Small intestine (tissue), 16 donors: ENCODE data around the gene TAF11L12. TPM values are rescaled to one million over a fixed set of nuclear protein-coding genes. Genes with fewer than 3 reads are reported as not detected.
"Not testable (repeated sequence)": the region's sequence is repeated elsewhere in the genome, so short reads cannot be mapped to it uniquely, and the experiment has no call there.

Source experiments
- DNase-seq, 2 donors: peaks; one replicate each; pipeline versions ENCODE4 v3.0.0 to v3.0.0-alpha.2; 2013
- FAIRE-seq: peaks from 2 replicates; lab custom pipeline; 2012; peaks lifted over from hg19 to GRCh38; lab: Jason Lieb, UNC
- H3K27ac ChIP-seq, 3 donors: one replicate each; pipeline ENCODE4 v1.5.1; 2013; ENCODE audit warnings: low read length in 2 of 3, mild to moderate bottlenecking in 2 of 3, control low read depth in 1 of 3, inconsistent platforms in 1 of 3, low read depth in 1 of 3, moderate library complexity in 1 of 3
- H3K27me3 ChIP-seq, 3 donors: one replicate each; pipeline ENCODE4 v1.6.1; 2013; ENCODE audit warnings: low read length in 3 of 3, inconsistent platforms in 1 of 3; ENCODE audit not compliant: control insufficient read depth in 3 of 3, insufficient read depth in 3 of 3
- H3K36me3 ChIP-seq, 3 donors: one replicate each; pipeline ENCODE4 v1.6.1; 2013; ENCODE audit warnings: low read length in 3 of 3, inconsistent platforms in 1 of 3, low read depth in 1 of 3, mild to moderate bottlenecking in 1 of 3, moderate library complexity in 1 of 3; ENCODE audit not compliant: control insufficient read depth in 3 of 3, insufficient read depth in 2 of 3
- H3K4me1 ChIP-seq, 3 donors: one replicate each; pipeline ENCODE4 v1.6.1; 2013; ENCODE audit warnings: low read length in 2 of 3, inconsistent platforms in 1 of 3, low read depth in 1 of 3, mild to moderate bottlenecking in 1 of 3, moderate library complexity in 1 of 3; ENCODE audit not compliant: control insufficient read depth in 3 of 3, insufficient read depth in 2 of 3
- H3K4me3 ChIP-seq, 3 donors: one replicate each; pipeline ENCODE4 v1.5.1; 2013; ENCODE audit warnings: low read length in 3 of 3, control low read depth in 1 of 3, inconsistent platforms in 1 of 3, low read depth in 1 of 3, mild to moderate bottlenecking in 1 of 3, moderate library complexity in 1 of 3
- H3K9me3 ChIP-seq, 2 donors: one replicate each; pipeline ENCODE4 v1.6.1; 2013; ENCODE audit warnings: low read depth in 1 of 2, low read length in 1 of 2; ENCODE audit not compliant: control insufficient read depth in 2 of 2, insufficient read depth in 1 of 2
- WGBS, 3 donors: extraction: QIAGEN DNeasy Blood & Tissue Kit; methylation state at CpG; one replicate each; pipeline ENCODE4 v1.1.7; 2013; 5-methylcytosine and 5-hydroxymethylcytosine counted together
- long read RNA-seq, 10 donors: transcript quantifications; one replicate each; lab custom pipeline, GENCODE V29; 2026
- polyA plus RNA-seq, 4 donors: library from polyadenylated mRNA; stranded (reverse) in 3 of 4; unstranded in 1 of 4; fragments of 200-250 nt in 3 of 4; fragments of 120-200 nt in 1 of 4; gene quantifications; one replicate each; pipeline versions ENCODE4 v1.2.1 to v1.2.3, GENCODE V29; 2013
- donor health status: healthy with polysubstance abuse.
- donor health status: control.
- donor health status: control.
- donor health status: Bipolar disorder and iron deficiency.
- donor health status: healthy.

TAF11L12 gene
- not detected for polyA plus RNA-seq
- long read RNA-seq, donor 1, result 0 reads
- long read RNA-seq, donor 2, result 0 reads
- long read RNA-seq, donor 3, result 0 reads
- long read RNA-seq, donor 4, result 0 reads
- long read RNA-seq, donor 5, result 0 reads
- long read RNA-seq, donor 6, result 0 reads
- long read RNA-seq, donor 7, result 0 reads
- long read RNA-seq, donor 8, result 0 reads
- long read RNA-seq, donor 9, result 0 reads
- long read RNA-seq, donor 10, result 0 reads

GRCh38 chr5:17610092-17610491, at the start of gene TAF11L12:
Gene TAF11L12 (plus strand): TSS chr5:17610392.
- not testable (repeated sequence) for H3K27ac ChIP-seq, FAIRE-seq, H3K27me3 ChIP-seq, DNase-seq, H3K4me1 ChIP-seq, H3K4me3 ChIP-seq, H3K36me3 ChIP-seq, H3K9me3 ChIP-seq
- 46 to 68% (median 63%) methylated on average over 2 of the region's 2 CpGs for WGBS, 3 donors

- H3K9me3 ChIP-seq, DNase-seq, H3K27ac ChIP-seq, H3K4me1 ChIP-seq, H3K4me3 ChIP-seq, H3K27me3 ChIP-seq, H3K36me3 ChIP-seq, FAIRE-seq: not testable (repeated sequence)
- WGBS, 3 donors, result no CpG with 5 or more reads among the region's 16 CpGs
Observed at GRCh38 chr5:17585658-17586057, 24.5 kb upstream of the TAF11L12 start, which contains the start of gene TAF11L7. Gene TAF11L7 (minus strand): TSS chr5:17585758.

DNA sequence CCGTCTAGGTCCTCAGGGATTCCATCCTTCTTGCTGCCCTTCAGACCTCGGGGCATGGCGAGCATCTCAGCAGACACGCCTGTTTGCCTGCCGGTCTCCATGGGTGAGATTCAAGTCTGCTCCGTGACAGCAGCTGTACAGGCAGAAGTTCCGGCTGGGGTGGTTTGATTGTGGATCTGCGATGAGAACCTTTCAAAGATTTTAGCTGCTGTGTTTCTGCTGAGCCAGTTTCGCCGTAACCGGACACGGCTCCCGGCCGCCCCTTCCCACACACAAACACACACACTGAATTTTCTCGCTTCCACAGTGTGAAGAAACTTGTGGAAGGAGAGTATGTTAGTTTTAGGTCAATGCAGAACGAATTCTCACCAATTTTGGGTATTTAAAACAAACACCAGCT, 19.3 kb upstream of the TAF11L12 start, which contains the start of gene TAF11L8:
TAF11L8 (minus strand) TSS at position 101 of the 400 bp plus-strand sequence.
- H3K9me3 ChIP-seq, DNase-seq, H3K27me3 ChIP-seq, H3K36me3 ChIP-seq, FAIRE-seq, H3K27ac ChIP-seq, H3K4me3 ChIP-seq, H3K4me1 ChIP-seq: not testable (repeated sequence)
- WGBS, 3 donors, result no CpG with 5 or more reads among the region's 16 CpGs

DNA sequence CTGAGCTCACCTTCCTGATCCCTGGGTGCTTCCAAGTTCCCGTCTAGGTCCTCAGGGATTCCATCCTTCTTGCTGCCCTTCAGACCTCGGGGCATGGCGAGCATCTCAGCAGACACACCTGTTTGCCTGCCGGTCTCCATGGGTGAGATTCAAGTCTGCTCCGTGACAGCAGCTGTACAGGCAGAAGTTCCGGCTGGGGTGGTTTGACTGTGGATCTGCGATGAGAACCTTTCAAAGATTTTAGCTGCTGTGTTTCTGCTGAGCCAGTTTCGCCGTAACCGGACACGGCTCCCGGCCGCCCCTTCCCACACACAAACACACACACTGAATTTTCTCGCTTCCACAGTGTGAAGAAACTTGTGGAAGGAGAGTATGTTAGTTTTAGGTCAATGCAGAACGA, 15.9 kb upstream of the TAF11L12 start, which contains the start of gene TAF11L9:
TAF11L9 (minus strand) TSS at position 140 of the 400 bp plus-strand sequence.
- H3K27ac ChIP-seq, H3K9me3 ChIP-seq, H3K4me1 ChIP-seq, H3K4me3 ChIP-seq, DNase-seq, H3K27me3 ChIP-seq, FAIRE-seq, H3K36me3 ChIP-seq: not testable (repeated sequence)
- WGBS, 3 donors, result 94 to 97% (median 96%) methylated on average over 7 to 9 of the region's 15 CpGs

- H3K4me1 ChIP-seq, H3K27ac ChIP-seq, DNase-seq, H3K4me3 ChIP-seq, H3K36me3 ChIP-seq, FAIRE-seq, H3K27me3 ChIP-seq: not testable (repeated sequence)
- H3K9me3 ChIP-seq, result peaks cover 0 to 11% of the 10 kb centered on the region in 2 donors
- WGBS, 3 donors, result no CpG with 5 or more reads among the region's 15 CpGs
Observed at GRCh38 chr5:17597728-17598127, 12.5 kb upstream of the TAF11L12 start, which contains the start of gene TAF11L10. Gene TAF11L10 (minus strand): TSS chr5:17597828.

- 50 to 63% (median 55%) methylated on average over 6 of the region's 6 CpGs for WGBS, 3 donors
- peaks cover 0 to 14% of the 10 kb centered on the region in 2 donors for H3K9me3 ChIP-seq
- not testable (repeated sequence) for H3K4me1 ChIP-seq, H3K27ac ChIP-seq, H3K27me3 ChIP-seq, H3K4me3 ChIP-seq, FAIRE-seq, H3K36me3 ChIP-seq, DNase-seq
Observed at GRCh38 chr5:17603880-17604279, 6.3 kb upstream of the TAF11L12 start, which contains the start of gene TAF11L11. Gene TAF11L11 (plus strand): TSS chr5:17604183.

DNA sequence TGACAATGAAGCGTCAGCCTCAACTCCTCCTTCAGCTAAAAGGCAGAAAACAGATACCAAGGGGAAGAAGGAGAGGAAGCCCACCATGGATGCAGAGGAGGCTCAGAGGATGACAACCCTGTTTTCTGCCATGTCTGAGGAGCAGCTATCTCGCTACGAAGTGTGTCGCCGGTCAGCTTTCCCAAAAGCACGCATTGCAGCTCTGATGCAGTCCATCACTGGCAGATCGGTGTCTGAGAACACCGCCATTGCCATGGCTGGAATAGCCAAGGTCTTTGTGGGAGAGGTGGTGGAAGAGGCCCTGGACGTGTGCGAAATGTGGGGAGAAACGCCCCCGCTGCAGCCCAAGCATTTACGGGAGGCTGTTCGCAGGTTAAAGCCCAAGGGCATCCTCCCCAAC, 5.2 kb upstream of the TAF11L12 start:
- no peak overlapping the region for H3K27ac ChIP-seq
- H3K9me3 ChIP-seq, result peaks cover 0 to 14% of the 10 kb centered on the region in 2 donors
- H3K36me3 ChIP-seq, result no peaks in the 10 kb centered on the region
- FAIRE-seq (no peak), DNase-seq (no peak)
- H3K4me3 ChIP-seq, result no peak overlapping the region
- H3K27me3 ChIP-seq, result no peaks in the 10 kb centered on the region
- WGBS, 3 donors, result 91 to 93% (median 92%) methylated on average over 13 to 14 of the region's 14 CpGs
- H3K4me1 ChIP-seq, result no peaks in the 10 kb centered on the region

GRCh38 chr5:17607461-17607860, 2.7 kb upstream of the TAF11L12 start:
- not testable (repeated sequence) for H3K4me3 ChIP-seq, H3K4me1 ChIP-seq, H3K27me3 ChIP-seq, DNase-seq, FAIRE-seq, H3K9me3 ChIP-seq, H3K36me3 ChIP-seq, H3K27ac ChIP-seq
- WGBS, 3 donors, result 85 to 90% (median 90%) methylated on average over 4 of the region's 4 CpGs
